OCI-M2 (cell line): ENCODE measurements around the gene MOCOS.
"Not testable (repeated sequence)": the region's sequence is repeated elsewhere in the genome, so short reads cannot be mapped to it uniquely, and the experiment has no call there.

ENCODE experiments used
- DNase-seq: peaks from one replicate; lab custom pipeline; 2025; ENCODE audit not compliant: unreplicated experiment; lab: John Stamatoyannopoulos, UW

MOCOS gene

DNA sequence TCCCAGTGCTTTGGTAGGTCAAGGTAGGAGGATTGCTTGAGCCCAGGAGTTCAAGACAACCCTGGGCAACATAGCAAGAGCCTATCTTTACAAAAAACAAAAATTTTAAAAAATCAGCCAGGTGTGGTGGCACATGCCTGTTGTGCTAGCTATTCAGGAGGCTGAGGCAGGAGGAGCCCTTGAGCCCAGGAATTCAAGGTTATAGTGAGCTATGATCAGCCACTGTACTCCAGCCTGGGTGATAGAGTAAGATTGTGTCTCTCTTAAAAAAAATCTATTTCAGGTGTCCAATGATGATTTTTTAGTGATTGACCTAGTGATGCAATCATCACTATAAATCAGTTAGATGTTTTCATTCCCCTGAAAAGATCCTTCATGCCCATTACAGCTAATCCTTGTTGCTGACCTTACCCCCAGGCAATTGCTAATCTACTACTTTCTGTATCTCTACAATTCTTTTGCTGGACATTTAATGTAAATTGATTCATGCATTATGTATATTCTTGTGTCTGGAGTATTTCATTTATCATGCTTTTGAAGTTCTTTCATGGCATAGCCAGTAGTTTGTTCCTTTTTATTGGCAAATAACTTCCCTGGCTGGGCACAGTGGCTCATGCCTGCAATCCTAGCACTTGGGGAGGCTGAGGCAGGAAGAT lies 10.3 kb downstream of the MOCOS start:
- no peak for DNase-seq

DNA sequence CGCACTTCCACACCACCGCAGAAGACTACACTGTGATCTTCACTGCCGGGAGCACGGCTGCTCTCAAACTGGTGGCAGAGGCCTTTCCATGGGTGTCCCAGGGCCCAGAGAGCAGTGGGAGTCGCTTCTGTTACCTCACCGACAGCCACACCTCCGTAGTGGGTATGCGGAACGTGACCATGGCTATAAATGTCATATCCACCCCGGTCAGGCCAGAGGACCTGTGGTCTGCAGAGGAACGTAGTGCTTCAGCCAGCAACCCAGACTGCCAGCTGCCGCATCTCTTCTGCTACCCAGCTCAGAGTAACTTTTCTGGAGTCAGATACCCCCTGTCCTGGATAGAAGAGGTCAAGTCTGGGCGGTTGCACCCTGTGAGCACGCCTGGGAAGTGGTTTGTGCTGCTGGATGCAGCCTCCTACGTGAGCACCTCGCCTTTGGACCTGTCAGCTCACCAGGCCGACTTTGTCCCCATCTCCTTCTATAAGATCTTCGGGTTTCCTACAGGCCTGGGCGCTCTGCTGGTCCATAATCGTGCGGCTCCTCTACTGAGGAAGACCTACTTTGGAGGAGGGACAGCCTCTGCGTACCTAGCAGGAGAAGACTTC lies 12.5 kb downstream of the MOCOS start:
- DNase-seq, result no peak

DNA sequence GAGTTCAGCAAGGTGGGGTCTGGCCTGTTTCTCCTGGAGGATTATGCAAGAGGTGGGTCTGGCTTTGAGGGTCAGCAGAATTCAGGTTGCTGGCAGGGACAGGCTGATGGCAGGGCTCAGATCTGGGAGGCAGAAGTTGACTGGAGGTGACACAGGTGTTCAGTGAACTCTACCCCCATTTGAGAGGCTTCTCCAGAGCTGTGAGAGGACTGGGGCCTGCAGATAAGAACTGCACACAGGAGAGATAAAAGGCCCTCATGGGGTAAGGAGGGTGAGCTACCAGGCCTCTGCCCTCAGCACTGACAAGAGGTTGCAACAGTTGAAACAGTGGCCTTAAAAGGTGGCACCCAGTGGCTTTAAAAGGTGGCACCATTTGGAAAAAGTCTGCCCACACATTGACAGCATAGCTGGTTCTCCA lies 13.1 kb downstream of the MOCOS start:
- DNase-seq, result no peak

DNA sequence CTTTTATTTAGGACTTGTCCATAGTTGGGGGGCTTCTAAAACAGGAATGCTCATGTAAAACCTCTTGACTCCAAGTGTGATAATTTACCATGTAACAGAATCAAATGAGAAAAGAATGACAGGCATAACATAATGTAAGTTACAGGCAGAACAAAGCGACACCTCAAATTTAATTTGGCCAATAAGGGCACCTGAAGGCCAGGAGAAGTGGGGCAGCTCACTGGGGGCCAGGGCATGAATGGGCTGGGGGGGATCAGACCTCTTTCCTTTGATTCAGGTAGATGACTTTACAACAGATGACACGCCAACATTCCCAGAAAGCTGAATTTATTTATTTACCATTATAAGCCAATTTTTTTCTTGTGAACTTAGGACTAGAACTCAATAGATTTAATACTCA lies 14.5 kb downstream of the MOCOS start:
- no peak for DNase-seq

DNA sequence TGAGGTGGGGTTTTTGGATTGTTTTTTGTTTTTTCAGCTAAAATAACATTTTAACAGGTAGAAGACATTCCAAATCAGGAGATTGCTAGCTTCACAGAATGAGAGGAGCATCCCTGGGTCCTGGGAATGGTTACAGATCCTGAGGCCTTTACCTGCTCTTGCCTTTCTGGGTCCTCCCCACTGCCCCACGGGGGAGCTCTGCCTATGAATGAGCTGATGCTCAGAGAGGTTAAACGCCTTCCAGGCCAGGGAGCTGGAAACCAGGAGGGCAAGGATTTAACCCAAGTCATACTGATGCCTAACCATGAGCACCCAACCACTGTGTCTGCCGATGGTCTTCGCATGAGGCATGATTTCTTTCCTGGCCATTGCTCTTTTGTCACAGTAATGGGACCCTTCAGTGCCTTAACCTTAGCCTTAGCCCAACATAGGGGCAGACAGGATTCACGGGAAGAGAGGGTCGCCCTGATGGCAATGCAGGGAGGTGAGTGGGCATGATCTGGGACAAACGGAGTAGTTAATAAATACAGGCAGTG lies 16.1 kb downstream of the MOCOS start:
- no peak for DNase-seq

DNA sequence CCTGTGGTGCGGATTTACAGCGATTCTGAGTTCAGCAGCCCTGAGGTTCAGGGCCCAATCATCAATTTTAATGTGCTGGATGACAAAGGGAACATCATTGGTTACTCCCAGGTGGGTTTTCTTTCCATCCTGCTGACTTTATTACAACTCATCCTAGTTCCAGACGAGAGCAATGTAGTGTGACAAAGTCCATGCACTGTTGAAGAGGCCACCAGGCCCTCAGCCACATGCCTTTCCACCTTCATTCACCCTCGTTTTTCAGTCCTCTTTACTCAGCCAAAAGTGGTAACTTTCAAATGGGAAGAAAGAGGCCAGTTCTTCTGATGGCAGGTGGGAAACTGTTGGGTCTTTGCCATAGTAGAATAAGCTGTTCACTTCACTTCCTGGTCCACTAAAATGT lies 17.9 kb downstream of the MOCOS start:
- DNase-seq, result no peak

DNA sequence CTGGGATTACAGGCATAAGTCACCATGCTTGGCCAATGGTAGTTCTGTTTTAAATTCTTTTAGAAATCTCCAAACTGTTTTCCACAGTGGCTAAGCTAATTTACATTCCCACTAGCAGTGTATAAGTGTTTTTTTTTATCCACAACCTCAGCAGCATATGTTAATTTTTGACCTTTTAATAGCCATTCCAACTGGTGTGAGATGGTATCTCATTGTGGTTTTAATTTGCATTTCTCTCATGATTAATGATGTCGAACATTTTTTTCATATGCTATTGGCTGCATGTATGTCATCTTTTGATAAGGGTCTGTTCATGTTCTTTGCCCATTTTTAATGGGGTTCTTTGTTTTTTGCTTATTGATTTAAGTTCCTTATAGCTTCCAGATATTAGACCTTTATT lies 20.0 kb downstream of the MOCOS start:
- no peak for DNase-seq

DNA sequence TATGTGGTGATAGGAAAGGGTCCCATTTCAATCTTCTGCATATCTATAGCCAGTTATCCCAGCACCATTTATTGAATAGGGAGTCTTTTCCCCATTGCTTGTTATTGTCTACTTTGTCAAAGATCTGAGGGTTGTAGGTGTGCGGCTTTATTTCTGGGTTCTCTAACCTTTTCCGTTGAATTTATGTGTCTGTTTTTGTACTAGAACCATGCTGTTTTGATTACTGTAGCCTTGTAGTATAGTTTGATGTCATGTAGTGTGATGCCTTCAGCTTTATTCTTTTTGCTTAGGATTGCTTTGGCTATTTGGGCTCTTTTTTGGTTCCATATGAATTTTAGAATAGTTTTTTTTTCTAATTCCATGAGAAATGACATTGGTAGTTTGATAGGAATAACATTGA lies 20.7 kb downstream of the MOCOS start:
- not testable (repeated sequence) for DNase-seq

DNA sequence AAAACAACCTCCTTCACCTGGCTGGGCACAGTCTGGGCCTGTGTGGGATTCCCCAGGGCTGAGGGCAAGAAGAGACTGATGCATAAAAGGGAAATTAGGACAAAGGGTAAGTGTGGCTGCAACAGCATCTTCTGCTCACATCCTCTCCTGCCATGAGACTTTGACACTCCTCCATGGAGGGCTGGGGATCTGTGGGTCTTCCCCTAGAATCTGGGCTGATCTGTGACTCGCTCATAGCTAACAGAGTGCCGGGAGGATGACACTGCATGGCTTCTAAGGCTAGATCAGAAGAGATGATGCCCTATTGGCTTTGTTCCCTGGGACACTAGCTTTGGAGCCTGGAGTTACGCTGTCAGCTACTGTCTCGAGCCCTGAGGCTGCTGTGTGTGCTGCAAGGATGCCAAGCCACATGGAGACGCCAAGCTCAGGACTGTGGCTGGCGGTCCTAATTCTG lies 24.3 kb downstream of the MOCOS start:
- DNase-seq, result no peak

DNA sequence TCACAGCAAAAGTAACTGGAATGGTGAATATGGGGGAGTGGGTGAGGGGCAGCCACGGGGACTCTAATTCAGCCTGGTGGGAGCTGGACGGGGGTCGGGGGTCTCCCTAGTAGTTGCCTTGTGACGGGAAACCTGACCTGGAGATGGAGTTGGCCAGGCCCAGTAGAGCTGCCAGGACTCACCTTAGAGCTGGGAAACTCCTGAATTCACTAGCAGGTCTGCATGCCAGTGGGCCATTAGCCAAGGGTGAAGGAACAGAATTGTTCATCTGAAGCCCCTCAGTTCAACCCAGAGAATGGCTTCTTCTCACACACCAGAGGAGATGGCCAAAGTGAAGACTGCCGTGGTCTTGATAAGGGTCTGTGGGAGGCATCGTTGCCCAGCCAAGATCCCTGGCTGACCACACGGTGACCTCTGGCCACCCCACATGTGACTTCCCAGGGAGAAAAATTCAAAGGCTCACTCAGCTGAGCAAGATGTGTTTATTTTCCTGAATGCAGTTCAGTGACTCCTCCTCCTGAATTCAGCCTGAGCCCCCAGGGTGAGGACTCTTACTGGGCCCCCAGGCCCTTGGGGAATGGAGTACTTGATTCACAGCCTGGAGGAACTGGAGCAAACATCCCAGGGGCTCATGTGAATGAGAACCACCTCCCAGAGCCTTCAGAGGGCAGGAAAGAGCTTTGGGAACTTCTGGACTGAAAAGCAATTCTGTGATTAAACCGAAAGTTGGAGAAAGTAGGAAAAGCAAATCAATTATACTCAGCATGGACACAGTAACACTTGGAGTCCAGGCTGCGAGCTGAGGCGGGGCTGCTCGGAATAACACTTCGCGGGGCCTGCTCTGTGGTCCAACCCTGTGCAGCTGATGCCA lies 25.2 kb downstream of the MOCOS start:
- DNase-seq, result no peak

DNA sequence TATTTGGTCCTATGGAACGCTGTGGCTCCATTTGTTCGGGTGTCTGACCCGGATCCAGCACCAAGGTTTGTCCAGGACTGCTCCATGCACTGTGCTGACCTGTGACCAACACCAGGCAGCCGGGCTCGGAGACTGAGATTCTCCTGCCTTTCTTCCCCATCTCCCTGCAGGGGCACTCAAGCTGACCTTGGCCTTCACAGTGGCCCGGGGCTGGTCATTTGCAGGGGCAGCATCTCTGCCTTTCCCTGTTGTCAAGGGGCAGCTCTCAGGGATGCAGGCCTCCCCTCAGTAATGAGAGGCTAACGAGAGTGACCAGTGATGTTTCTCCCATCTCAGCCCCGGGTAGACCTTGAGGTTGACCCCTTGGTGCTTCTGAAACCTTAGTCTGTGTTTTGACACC lies 27.5 kb downstream of the MOCOS start:
- DNase-seq, result no peak

DNA sequence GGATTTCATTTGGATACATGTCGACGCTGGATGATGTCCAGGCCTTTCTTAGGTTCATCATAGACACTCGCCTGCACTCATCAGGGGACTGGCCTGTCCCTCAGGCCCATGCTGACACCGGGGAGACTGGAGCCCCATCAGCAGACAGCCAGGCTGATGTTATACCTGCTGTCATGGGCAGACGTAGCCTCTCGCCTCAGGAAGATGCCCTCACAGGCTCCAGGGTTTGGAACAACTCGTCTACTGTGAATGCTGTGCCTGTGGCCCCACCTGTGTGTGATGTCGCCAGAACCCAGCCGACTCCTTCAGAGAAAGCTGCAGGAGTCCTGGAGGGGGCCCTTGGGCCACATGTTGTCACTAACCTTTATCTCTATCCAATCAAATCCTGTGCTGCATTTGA lies 28.3 kb downstream of the MOCOS start:
- DNase-seq, result no peak

DNA sequence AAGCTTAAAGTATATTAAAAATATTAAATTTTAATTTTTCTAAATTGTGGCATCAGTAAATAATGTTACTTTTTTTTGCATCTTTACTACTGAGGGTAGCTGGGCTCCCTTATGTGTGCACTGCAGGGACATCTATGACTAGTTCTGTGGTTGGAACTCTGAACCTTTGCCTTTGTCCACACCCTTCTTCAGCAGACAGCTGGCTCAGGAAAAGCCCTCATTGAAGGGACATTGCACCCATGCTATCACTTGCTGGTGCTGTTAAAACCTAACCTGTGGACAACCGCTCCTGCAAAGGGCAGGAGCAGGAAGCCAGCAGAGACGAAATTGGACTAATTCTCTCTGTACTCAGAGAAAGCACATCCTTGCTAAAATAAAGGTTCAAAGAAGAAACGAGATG lies 30.1 kb downstream of the MOCOS start:
- no peak for DNase-seq

DNA sequence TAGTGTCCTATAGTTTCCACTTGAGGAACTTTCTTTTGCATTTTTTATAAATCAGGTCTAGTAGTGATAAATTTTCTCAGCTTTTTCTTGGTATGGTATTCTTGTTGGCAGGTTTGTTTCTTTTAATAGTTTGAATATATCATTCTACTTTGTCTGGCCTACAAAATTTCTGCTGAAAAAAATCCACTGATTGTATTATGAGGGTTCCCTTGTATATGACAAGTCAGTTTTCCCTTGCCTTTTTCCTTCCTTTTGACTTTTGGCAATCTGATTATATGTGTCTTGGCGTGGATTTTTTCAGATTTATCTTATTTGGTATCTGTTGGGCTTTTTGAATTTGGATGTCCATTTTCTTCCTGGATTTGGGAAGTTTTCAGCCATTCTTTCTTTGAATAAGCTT lies 41.9 kb downstream of the MOCOS start:
- DNase-seq, result no peak

DNA sequence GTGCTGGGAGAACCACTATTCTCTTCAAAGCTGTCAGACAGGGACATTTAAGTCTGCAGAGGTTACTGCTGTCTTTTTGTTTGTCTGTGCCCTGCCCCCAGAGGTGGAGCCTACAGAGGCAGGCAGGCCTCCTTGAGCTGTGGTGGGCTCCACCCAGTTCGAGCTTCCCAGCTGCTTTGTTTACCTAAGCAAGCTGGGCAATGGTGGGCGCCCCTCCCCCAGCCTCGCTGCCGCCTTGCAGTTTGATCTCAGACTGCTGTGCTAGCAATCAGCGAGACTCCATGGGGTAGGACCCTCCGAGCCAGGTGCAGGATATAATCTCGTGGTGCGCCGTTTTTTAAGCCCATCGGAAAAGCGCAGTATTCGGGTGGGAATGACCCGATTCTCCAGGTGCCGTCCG lies 53.2 kb downstream of the MOCOS start:
- DNase-seq, result not testable (repeated sequence)

DNA sequence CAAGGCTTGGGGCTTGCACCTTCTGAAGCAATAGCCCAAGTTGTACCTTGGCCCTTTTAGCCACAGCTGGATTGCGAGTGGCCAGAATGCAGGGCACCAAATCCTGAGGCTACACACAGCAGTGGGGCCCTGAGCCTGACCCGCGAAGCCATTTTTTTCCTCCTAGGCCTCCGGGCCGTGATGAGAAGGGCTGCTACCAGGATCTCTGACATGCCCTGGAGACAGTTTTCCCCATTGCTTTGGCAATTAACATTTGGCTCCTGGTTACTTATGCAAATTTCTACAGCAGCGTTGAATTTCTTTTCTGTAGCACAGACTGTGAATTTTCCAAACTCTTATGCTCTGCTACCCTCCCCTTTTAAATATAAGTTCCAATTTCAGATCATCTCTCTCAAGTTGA lies 54.5 kb downstream of the MOCOS start:
- no peak for DNase-seq

DNA sequence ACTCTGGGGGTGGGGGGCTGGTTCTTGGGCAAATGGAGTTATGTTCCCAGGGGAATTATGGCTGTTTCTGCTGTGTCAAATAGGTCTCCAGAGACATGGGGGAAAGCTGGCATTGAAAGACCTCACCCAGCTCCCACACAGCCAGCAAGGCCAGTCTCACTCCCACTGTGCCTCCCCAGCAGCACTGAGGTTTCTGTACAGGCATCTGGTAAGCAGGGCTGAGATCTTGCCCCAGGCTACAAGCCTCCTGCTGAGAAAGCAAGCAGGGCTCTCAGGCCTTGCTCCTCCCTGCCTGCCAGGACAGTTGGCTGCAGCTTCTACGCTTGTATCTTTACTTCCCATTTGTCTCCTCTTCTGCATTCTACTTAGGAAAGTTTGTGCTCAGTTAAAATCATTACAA lies 59.7 kb downstream of the MOCOS start:
- DNase-seq, result no peak

DNA sequence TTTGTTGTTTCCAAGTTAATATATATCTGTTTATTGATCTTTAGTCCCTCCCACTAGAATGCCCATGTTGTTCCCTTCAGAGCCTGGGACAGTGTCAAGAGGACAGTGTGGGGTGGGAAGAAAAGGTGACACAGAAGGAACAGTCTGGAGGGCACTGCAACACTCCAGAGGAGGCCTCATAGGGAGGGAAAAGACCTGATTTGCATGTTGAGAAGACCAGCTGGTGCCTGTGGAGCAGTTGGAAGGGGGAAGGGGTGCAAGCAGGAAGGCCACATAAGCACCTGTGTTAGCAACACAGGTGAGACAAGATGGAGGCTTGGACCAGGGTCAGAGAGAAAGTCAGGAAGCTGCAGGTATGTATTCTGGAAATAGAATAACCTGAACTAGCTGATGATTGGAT lies 62.1 kb downstream of the MOCOS start:
- DNase-seq, result no peak

DNA sequence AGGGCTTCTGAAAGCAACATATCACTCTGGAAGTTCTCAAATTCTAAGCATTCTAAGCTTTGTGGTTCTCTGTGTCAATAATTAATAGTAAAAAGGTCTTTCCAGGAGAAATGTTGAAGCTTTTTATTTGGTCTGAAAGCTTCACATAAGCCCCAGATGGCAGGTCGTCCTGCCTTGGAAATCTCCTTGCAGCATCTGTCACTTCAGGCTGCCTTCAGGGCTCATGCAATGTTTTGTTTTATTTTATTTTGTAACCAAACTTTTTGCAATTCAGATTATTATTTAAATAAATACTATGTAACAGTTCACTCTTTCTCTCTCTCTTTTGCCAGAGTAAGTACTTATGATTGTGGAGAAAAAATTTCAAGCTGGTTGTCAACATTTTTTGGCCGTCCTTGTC lies 63.5 kb downstream of the MOCOS start:
- DNase-seq, result no peak

DNA sequence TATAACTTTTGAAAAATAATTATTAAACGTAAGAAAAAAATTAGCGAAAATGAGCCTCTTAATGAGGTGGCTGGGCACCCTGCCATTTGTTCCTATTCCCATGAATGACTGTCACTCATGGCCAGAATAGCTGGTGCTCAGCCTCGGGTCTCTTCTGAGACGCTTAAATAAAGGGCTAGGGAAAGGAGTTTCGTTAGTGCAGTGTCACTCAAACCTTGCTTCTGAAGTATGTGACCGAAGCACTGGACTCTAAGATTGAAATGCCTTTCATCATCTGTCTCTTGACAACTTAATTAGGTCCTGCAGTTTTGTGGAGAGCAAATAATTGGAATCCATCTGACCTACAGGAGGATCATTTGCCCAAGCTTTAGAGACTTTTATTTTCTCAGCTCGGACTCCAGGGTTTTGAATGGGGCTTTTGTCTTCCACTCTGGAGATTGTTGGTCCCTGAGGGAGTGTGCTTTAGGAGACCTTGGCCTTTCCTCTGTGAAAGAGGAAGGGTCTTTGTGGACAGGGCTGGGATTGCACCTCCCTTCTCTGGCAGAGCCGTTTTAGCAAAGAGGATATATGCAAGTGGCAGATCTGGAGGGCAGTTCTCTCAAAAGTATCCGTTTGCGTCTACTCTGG lies 67.9 kb downstream of the MOCOS start:
- DNase-seq, result no peak

DNA sequence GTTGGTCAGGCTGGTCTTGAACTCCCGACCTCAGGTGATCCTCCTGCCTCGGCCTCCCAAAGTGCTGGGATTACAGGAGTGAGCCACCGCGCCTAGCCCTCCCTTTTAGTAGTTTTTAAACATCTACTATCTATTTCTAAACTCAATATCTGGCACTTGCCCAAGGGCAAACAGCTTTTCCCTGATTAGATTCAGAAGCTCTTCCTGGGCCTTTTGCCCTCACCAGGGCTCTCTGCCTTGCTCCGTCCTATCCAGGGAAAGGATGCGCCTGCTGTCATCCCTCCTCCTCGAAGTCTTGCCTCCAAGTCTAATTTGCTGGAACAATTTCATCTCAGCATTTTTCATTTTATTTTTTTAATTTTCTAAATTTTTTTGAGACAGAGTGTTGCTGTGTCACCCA lies 68.8 kb downstream of the MOCOS start:
- no peak for DNase-seq
